ENCODE measurements around the gene SLC13A3. TPM values are rescaled to one million over a fixed set of nuclear protein-coding genes. Genes with fewer than 3 reads are reported as not detected.

Gene SLC13A3
- total RNA-seq, 1 experiment from 2014 or later, result 17.5 TPM

- Histone ChIP-seq H3K79me1 (ENCODE audit: insufficient read depth, low read depth, low read length, poor library complexity, severe bottlenecking) (no peaks in the 10 kb centered on the region), H3K14ac (ENCODE audit: insufficient read depth, low read length) (peak within 1 kb of the TSS; percentile 93), H2BK120ac (ENCODE audit: low read depth, low read length, poor library complexity, severe bottlenecking) (no peak within 1 kb of the TSS), H3K9ac (ENCODE audit: extremely low read depth, insufficient read length, low read length) (peak within 1 kb of the TSS; percentile 84), H2AK5ac (ENCODE audit: insufficient read length, low read length) (no peak within 1 kb of the TSS), H3K4me2 (ENCODE audit: insufficient read depth, insufficient read length, low read length) (peak within 1 kb of the TSS; percentile 90), H3T11ph (ENCODE audit: low read length) (no peak within 1 kb of the TSS), H3K56ac (ENCODE audit: insufficient read length, low read depth, low read length) (no peak within 1 kb of the TSS), H2AFZ (ENCODE audit: low read length) (no peak within 1 kb of the TSS), H3K9me3 (ENCODE audit: control insufficient read depth, low read depth, low read length) (no peaks in the 10 kb centered on the region), H2BK12ac (ENCODE audit: insufficient read length, low read depth, low read length) (no peak within 1 kb of the TSS), H3K23me2 (ENCODE audit: insufficient read length, low read depth, low read length, poor library complexity, severe bottlenecking) (peaks cover 7% of the 10 kb centered on the region), H3K23ac (ENCODE audit: insufficient read length, low read depth, low read length) (no peak within 1 kb of the TSS), H3K79me2 (ENCODE audit: insufficient read depth, low read length) (no peaks in the 10 kb centered on the region), H2BK15ac (ENCODE audit: low read depth, low read length) (no peak within 1 kb of the TSS), H3K27me3 (ENCODE audit: insufficient read depth, low read length) (no peaks in the 10 kb centered on the region), H3K4me1 (ENCODE audit: insufficient read depth, low read length) (no peaks in the 10 kb centered on the region), H2BK5ac (ENCODE audit: insufficient read length, low read length) (no peak within 1 kb of the TSS), H3K27ac (ENCODE audit: insufficient read length, low read depth, low read length) (no peak within 1 kb of the TSS), H4K5ac (ENCODE audit: insufficient read length, low read depth, low read length) (no peak within 1 kb of the TSS), H4K91ac (ENCODE audit: insufficient read length, low read depth, low read length) (no peak within 1 kb of the TSS), H3K18ac (ENCODE audit: insufficient read length, low read depth, low read length) (peak within 1 kb of the TSS; percentile 88), H3K4ac (ENCODE audit: low read depth, low read length) (no peak within 1 kb of the TSS), H4K20me1 (ENCODE audit: control insufficient read depth, insufficient read depth, insufficient read length) (no peaks in the 10 kb centered on the region), H4K8ac (replicated peaks; ENCODE audit: insufficient read length, low read depth, low read length) (no peak within 1 kb of the TSS), H2BK20ac (ENCODE audit: low read depth, low read length, poor library complexity, severe bottlenecking) (no peak within 1 kb of the TSS)
- TF ChIP-seq, protein P1, sequence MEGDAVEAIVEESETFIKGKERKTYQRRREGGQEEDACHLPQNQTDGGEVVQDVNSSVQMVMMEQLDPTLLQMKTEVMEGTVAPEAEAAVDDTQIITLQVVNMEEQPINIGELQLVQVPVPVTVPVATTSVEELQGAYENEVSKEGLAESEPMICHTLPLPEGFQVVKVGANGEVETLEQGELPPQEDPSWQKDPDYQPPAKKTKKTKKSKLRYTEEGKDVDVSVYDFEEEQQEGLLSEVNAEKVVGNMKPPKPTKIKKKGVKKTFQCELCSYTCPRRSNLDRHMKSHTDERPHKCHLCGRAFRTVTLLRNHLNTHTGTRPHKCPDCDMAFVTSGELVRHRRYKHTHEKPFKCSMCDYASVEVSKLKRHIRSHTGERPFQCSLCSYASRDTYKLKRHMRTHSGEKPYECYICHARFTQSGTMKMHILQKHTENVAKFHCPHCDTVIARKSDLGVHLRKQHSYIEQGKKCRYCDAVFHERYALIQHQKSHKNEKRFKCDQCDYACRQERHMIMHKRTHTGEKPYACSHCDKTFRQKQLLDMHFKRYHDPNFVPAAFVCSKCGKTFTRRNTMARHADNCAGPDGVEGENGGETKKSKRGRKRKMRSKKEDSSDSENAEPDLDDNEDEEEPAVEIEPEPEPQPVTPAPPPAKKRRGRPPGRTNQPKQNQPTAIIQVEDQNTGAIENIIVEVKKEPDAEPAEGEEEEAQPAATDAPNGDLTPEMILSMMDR (conservative IDR thresholded peaks at IDR 0.05), result no peak
- Mint-ChIP-seq H3K4me1 (peaks cover 4 to 7% of the 10 kb centered on the region in 2 experiments; a peak in 3 of 4 replicates), H3K4me3 (peak within 1 kb of the TSS; percentile 92 to 95), H3K27ac (peak within 1 kb of the TSS; percentile 63 to 98 (median 97); a peak in 4 of 7 replicates), H3K27me3 (ENCODE audit: low read depth) (peaks cover 20% of the 10 kb centered on the region), H3K36me3 (ENCODE audit: insufficient read depth in 1 of 3, low read depth in 3 of 3) (peaks cover 26 to 39% (median 38%) of the 10 kb centered on the region in 3 experiments), H3K9me3 (peaks cover 0 to 30% of the 10 kb centered on the region in 2 experiments; a peak in 3 of 5 replicates)
- peak; percentile 91 for DNase-seq
- no CpG with 5 or more reads among the region's 49 CpGs for WGBS (ENCODE audit: extremely low coverage, insufficient read length, low lambda C conversion rate)
Measured at GRCh38 chr20:46512943-46513844, 138.1 kb downstream of the SLC13A3 start, which contains the start of gene ZNF334. TSS of gene ZNF334 (minus strand) at chr20:46513559. CDS start at chr20:46512102, 1,457 bp downstream.

All from H9 (cell line).